ENCODE data around the gene UBIAD1.
A peak's percentile ranks its signal among the peaks of the same experiment; 100 is the strongest.

Gene UBIAD1

DNA sequence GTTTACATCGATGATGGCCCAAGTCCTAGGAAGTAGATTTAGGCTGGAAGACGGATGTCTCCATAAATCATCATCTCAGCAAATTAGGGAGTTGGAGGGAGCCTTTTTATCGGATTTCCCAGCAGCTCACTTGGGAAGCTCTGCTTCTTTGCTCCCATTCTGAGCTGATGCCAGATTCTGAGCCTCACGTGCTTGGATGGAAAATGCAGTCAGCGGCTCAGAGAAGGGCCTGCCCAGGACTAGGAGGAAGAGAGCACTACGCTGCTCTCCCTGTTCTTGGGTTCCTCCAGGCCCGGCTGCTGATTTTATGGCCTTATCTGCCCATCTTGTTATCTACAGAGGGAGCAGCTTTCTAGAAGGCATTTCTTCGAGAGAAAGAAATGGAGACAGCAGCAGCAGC, 42.0 kb downstream of the UBIAD1 start:
- DNase-seq, result no peak

DNA sequence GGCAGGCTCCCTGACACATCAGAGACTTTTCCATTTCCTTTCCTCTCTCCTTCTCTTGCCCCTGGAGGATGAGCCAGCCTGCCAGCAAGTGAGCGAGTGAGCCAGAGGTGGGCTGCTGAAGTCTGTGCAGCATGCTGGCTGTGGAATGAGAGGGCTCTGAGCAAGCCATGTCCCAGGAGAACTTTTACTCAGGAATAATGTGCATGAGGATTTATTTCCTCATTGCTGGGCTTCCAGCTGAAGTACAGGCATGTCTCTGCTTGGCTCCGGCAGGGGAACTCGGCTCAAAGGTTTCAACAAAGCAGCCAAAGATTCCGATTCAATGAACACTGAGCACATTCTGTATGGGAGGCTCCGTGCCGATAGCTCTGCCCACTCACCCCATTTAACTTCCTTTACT, 43.7 kb downstream of the UBIAD1 start:
- no peak for DNase-seq

DNA sequence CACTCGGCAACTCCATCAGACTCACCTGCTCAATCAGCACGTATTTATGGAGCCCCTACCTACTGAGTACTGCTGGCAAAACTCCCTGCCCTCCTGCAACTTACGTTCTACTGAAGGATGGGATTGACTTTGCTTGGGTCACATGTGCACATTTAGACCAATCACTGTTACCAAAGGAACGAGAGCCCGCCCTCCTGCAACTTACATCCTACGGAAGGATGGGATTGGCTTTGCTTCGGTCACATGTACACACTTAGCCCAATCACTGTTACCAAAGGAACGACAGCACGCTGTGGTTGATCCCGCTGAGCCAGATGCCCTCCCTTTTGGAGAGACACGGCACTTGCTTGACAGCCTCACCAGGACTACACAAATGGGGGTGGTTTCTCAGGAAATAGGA, 46.0 kb downstream of the UBIAD1 start:
- DNase-seq, result no peak

DNA sequence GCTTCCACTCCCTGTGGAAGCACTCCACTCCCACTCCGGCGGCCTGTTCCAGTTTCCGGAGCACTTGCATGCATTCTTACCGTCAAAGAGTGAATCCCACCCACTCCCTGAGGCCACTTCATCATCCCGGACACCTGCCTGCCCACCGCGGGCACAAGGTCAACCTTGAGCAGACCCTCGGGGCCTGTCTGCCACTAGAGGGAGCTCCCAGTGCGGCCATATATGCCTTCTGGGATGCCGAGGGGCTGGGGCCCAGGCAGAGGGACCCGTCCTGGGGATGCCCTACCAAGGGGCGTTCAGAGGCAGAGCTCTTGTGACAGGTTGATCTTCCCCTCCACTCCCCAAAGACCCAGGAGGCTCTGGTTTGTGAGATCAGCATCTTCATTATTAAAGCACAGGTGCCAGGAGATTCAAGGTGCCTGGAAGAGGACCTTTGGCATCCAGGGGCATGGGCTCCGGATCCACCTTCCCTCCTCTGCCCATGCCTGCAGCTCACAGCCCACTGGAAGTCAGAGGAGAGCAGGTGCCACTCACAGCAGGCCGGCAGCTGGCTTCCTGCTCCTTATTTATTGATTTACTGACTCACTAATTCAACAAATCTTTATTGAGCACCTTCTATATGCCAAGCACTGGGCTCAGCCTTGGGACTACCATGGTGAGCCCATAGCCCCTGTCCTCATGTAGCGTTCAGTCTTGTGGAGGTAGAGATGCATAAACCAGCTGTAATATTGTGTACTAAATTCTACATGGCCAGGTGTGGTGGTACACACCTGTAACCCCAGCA, 47.3 kb downstream of the UBIAD1 start:
- peak; percentile 43 for DNase-seq

DNA sequence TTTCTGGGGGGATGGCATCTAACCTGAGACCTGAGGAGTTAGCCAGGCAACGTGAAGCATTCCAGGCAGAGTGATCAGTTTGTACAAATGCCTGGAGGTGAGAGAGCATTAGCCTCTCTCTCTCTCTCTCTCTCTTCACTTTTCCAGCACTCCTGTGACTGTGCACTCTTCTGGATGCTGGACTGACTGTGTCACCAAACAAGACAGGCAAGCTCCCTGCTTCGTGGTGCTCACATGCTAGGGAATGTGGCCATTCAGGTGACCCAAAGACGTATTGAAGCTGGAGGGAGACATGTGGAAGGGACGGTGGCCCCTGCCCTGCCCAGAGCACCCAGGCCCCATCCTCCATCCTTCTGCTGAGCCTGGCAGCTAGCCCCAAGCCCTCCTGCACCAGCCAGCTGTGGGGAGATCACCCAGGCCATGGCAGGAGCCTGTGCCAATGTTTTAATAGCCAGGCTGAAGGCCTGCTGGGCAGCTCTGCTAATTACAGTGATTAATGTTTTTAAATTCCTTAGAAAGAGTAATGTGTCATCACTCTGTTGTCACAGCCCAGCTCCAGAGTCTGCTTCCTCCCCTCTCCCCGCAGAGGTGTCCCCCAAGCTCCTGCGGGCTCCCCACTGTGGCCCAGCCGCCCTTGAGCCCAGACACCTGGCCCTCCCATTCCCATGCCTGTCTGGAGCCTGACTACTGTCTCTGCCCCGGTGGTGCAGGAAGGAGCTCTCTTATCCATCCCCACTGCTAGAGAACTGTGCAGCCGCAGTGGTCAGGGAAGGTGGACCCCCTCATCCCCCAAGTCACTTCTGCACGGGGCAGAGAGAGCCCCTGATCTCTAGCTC, 48.9 kb downstream of the UBIAD1 start:
- no peak for DNase-seq

DNA sequence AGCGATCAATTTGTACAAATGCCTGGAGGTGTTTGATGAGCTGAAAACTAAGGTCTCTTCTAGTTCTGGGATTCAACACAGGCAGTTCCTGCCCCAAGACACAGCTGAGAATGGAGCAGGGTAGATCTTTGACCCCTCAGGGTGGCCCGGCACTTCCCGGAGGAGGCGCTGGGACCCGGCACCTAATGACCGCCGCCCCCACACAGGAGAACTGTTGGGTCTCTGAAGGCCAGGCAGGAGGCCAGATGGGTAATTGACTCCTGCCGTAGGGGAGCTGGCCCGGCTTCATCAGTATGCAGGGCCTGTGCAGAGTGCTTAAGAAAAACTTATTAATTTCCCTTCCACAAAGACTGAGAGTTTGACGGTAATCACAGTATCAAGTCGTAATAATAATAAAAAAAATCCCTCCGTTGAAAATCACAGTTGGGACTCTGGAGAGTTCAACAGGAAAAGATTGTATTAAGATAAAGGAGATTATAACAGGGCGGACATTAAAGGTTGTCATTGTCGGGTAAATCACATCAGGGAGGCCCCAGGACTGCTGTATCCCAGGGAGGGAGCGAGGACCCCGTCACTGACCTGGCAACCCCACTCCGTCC, 51.7 kb downstream of the UBIAD1 start:
- DNase-seq, result no peak

DNA sequence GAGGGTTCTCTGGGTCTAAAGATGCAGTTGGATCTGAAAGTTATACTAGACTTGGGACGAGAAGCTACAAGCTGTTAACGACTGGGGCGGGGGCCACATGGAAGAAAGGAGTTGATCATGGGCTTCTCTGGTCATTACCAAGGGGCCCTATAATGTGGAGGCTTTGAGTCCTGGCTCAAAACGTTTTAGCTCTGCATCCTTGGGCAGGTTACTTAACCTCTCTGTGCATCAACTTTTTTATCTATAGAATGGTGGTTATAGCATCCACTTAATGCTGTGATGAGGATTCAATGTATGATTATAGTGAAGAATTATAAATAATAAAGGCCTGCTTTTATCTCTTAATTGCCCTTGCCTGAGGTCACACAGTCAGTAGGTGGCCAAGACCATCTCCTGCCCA, 53.1 kb downstream of the UBIAD1 start:
- DNase-seq, result no peak

DNA sequence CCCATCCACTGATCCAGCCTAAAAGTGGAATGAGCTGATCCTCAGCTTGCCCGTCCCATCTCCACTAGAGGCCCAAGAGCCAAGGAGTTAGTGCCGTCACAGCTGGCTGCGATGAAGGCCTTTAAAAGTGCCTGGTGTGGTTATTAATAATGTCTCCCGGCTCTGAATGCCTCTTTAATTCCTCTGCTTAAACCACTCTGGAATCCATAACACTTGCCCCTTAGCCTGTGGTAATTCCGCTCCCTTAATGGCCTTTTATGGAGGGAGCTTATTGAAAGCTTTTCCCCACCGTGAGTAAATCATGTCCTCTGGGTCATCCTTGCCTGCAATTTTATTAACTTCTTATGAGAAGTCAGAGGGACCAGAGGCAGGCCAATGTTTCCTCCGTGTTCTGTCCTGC, 55.4 kb downstream of the UBIAD1 start:
- no peak for DNase-seq

DNA sequence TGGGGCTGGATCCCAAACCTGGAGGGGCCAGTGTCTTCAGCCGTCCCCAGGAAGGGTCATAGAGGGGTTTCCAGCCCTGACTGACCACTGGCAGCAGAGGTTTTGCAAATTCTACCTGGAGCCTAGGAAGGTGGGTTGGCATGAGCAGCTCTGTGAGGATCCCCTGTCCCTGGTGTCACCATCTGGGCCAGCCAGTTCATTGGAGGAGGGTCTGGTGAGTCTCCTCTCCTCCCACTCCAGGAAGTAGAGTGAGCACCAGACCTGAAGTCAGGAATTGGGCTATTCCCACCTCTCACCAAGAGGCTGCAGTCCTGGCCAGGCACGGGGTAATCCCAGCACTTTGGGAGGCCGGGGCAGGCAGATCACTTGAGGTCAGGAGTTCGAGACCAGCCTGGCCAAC, 57.4 kb downstream of the UBIAD1 start:
- no peak for DNase-seq

DNA sequence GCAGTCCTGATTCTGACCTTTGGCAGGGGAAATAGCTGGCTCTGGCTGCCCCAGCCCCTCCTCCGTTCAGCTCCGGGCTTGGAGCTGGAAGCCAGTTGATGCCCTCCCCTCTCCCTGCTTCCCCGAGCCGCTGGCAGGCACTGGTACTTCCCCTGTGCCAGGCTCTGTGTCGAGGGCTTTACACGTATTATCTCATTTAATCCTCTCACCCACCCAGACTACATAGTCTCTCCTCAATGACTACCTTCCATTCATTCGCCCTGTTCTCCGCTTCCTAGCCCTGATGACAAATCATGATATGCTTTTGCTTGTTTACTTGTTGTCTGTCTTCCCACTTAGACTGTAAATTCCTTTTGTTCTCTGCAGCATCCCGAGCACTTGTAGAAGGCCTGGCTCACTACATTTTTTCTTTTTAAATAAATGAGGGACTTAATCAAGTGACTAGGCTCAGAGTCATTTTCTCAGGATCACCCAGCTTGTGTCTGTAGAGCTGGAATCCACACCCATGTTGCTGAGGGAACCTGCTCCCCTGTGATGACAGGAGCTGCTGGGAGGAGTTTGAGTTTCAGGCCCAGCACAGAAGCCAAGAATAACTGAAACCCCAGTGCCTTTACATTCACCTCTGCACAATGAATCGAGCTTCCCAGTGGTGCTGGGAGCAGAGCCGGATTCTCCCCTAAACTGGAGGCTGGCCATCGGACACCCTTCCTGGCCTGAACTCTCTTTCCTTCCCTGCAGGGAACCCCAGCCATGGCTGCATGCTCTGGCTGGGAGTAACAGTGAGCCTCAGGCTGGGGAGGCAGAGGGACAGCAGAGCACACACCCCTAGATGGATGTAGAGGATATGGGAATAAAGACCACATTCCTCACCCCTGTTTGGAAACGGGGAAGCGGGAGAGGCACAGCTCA, 58.3 kb downstream of the UBIAD1 start:
- no peak for DNase-seq

DNA sequence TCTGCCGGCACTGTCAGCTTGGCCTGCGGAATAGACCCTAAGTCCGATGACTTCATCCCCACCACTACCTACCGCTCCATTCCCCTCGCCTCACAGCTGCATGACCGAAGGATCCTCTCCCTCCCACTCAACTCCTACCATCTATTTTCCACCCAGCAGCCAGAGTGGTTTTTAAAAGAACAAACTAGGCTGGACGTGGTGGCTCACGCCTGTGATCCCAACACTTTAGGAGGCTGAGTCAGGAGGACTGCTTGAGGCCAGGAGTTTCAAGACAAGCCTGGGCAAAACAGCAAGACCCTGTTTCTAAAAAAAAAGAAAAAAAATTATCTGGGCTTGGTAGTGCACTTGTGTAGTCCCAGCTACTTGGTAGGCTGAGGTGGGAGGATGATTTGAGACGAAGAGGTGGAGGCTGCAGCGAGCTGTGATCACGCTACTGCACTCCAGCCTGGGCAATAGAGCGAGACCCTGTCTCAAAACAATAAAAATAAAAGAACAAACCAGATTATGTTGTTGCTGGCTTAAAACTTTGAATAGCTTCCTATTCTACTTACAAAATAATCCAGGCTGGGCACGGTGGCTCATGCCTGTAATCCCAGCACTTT, 59.0 kb downstream of the UBIAD1 start:
- DNase-seq, result no peak

DNA sequence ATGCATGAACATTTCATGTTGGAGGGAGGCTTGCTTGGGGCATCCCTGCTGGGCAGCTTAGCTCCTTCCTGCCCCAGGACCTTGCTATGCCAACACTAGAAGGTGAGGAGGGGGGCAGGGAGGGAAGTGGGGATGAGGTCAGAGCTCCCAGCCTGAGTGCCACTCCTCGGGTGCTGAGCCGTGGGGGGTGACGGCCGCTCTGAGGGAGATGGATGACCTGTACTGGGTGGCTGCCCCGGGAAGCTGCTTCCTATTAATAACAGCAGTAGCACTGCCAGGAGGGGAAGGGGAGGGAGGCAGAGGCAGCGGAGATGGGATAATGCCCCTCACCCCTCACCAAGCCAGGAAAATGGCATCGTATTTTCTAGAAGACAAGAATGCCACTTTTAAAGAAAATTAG, 60.6 kb downstream of the UBIAD1 start:
- no peak for DNase-seq

DNA sequence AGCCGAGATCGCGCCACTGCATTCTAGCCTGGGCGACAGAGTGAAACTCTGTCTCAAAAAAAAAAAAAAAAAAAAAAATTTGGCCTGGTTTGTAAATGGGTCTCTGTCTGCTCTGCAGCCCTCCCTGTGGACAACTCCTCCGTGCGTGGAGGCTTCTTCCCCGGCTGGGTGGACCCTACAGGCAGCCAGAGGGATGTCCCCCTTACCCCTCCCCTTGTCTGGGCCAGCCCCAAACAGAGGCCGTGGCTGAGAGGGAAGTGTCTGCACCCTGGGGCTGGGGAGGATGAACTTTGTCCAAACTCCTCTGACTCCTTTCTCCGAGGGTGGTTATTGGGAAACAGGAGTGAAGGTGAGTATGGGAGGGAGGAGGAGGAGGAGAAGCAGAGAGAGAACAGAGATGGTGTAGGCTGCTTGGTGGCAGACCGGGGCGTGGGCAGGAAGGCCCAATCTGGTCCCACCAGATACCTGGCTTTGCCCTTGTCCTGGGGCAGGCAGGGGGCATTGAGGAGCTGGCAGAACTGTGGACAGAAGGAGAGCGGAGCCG, 61.3 kb downstream of the UBIAD1 start:
- DNase-seq, result no peak

DNA sequence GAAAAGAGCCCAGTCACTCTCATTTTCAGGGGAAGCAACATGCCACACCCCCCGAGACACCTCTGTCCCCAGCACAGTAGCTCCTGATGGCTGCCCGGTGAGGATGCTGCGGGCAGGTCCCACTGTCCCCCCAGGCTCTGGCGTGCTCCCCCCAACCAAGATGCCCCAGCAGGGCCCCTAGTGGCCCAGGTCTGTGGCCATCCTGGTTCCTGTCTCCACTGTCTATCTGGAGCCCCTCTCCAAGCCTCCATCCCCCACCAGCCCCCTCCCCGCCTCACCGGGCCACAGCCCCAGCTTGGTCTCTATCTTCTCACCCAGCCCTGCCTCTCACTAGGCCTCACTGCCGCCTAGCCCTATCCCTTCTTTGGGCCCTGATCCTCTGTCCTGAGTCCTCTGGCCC, 61.8 kb downstream of the UBIAD1 start:
- no peak for DNase-seq

DNA sequence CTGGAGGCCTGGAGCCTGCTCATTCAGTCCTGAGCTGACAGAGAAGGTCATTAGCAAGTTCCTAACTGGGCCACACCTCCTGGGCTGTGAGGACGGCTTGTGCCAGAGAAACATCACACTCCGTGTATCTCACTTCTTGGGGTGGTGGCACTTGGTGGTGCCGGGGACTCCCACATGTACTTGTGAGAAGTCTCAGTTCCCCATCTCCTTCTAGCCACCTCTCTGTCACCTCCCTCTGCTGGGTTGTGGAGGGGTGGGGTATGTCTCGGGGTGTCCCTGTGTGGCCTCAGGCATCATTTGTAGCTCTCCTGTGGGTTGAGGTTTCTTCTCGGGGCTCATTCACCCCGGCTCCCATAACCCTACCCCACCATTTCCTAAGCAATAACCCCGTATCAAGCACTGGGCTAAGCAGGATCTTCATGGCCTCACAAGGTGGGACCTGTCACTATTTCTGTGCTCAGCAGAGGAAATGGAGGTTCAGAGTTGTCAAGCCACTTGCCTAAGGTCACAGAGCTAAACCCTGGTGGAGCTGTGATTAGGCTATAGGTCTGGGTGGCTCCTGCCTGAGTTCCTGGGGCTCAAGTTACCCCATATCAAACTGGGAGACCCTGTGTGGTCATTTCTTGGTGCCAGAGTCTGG, 62.5 kb downstream of the UBIAD1 start:
- DNase-seq, result no peak

DNA sequence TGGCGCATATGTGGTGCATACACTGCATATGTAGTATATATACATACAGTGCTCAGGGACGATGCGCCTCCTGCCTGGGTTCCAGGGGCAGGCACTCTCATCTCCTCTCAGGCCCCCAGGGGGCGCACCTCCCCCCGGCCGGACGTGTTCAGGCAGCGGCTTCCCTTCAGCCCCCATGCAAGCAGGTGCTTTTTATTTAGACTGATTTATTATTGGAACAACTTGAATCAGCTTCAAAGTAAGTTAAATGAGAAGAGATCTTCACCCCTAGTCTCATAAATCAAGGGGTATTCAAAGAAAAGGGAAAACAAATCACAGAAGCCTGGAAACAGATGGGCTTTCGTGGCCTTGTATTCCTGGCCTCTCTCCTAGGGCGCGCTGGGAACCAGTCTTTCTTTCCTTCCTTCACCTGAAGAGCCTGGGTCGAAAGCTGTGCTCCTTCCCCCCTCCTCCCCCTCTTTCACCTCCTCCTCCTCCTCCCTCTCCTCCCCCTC, 64.6 kb downstream of the UBIAD1 start:
- peak; percentile 67 for DNase-seq

All from activated naive CD4-positive, alpha-beta T cell treated with Interleukin-2 at 50 U/mL for 16 hours (primary cell).